GM12878 (cell line): ENCODE data around the gene FMNL3. TPM values are rescaled to one million over a fixed set of nuclear protein-coding genes. Genes with fewer than 3 reads are reported as not detected.

Experiments used
- ATAC-seq: fragments of 200-7000 bp; cut with Tn5 transposase; 3 replicates; pipeline ENCODE4 v1.9.1; 2020; ENCODE audit warnings: mild to moderate bottlenecking, moderate library complexity
- BruUV-seq: library from RNA; stranded (reverse); fragments of 400-500 nt; replicated peaks from 2 replicates; lab custom pipeline; 2021; lab: Mats Ljungman, UMichigan
- CTCF ChIA-PET: fragments of 300-600 bp; sonication (Branson Sonifier 250); formaldehyde crosslinking; extraction: SDS; loops from one replicate; lab custom pipeline; 2021; ENCODE audit warnings: inconsistent platforms; lab: Yijun Ruan, JAX
- POLR2A ChIA-PET: fragments of 350-600 bp; formaldehyde crosslinking; extraction: SDS; loops from one replicate; lab custom pipeline; 2021; ENCODE audit warnings: inconsistent platforms; lab: Charles Lee
- RAD21 ChIA-PET: fragments of 300-600 bp; sonication (Branson Sonifier 250); formaldehyde crosslinking; loops from one replicate; lab custom pipeline; 2023; ENCODE audit warnings: antibody characterized with exemption; ENCODE audit not compliant: unreplicated experiment; lab: Charles Lee
- SMC1A ChIA-PET: fragments of 300-600 bp; sonication (Branson Sonifier 250); formaldehyde crosslinking; loops from one replicate; lab custom pipeline; 2023; ENCODE audit not compliant: unreplicated experiment, uncharacterized antibody; lab: Charles Lee
- DNase-seq: peaks from one replicate; pipeline ENCODE4 v3.0.0-alpha.2; 2011; ENCODE audit warnings: low read depth, low spot score
- FAIRE-seq: peaks from 3 replicates; lab custom pipeline; 2011; peaks lifted over from hg19 to GRCh38; lab: Jason Lieb, UNC
- H2AFZ ChIP-seq: 2 replicates; pipeline ENCODE4 v1.6.0; 2011; ENCODE audit warnings: low read depth, low read length, control low read depth; ENCODE audit not compliant: control insufficient read depth
- H3K27ac ChIP-seq: 2 replicates; pipeline ENCODE4 v1.5.1; 2011; ENCODE audit warnings: control low read depth; ENCODE audit not compliant: control insufficient read depth, insufficient read depth
- H3K27me3 ChIP-seq, 2 experiments: replicated peaks in 1 of 2; 2 replicates each; pipeline versions ENCODE4 v1.6.0 to v1.6.1; 2011; ENCODE audit warnings: low read length in 1 of 2; ENCODE audit not compliant: control insufficient read depth in 2 of 2, insufficient read depth in 2 of 2
- H3K36me3 ChIP-seq, 2 experiments: 2 replicates each; pipeline ENCODE4 v1.5.1; 2011; ENCODE audit warnings: low read length in 1 of 2; ENCODE audit not compliant: control insufficient read depth in 2 of 2, insufficient read depth in 2 of 2
- H3K4me1 ChIP-seq: 2 replicates; pipeline ENCODE4 v1.6.1; 2011; ENCODE audit warnings: mild to moderate bottlenecking, low read length, moderate library complexity, mixed read lengths; ENCODE audit not compliant: control insufficient read depth, insufficient read depth
- H3K4me2 ChIP-seq: 2 replicates; pipeline ENCODE4 v1.6.0; 2011; ENCODE audit warnings: control low read depth; ENCODE audit not compliant: control insufficient read depth, insufficient read depth
- H3K4me3 ChIP-seq: fragments of 200-600 bp; sonication (generic); 2 replicates; pipeline ENCODE4 v1.5.1; 2016
- H3K79me2 ChIP-seq: 2 replicates; pipeline ENCODE4 v1.6.0; 2011; ENCODE audit warnings: low read length; ENCODE audit not compliant: control insufficient read depth, insufficient read depth
- H3K9ac ChIP-seq: 2 replicates; pipeline ENCODE4 v1.8.0; 2011; ENCODE audit warnings: low read length, control low read depth, mixed read lengths; ENCODE audit not compliant: control insufficient read depth, insufficient read depth
- H3K9me3 ChIP-seq: replicated peaks from 3 replicates; pipeline ENCODE4 v1.5.1; 2011; ENCODE audit warnings: mild to moderate bottlenecking, low read length; ENCODE audit not compliant: control insufficient read depth, insufficient read depth
- H4K20me1 ChIP-seq: 2 replicates; pipeline ENCODE4 v1.6.0; 2011; ENCODE audit not compliant: control insufficient read depth, insufficient read depth
- CBX5 ChIP-seq: sonication (generic); IDR thresholded peaks from 2 replicates; pipeline ENCODE4 v1.6.1; 2016; ENCODE audit warnings: low read depth, moderate library complexity, mild to moderate bottlenecking, inconsistent platforms
- ELK1 ChIP-seq: IDR thresholded peaks from 2 replicates; pipeline ENCODE4 v1.6.1; 2012; ENCODE audit warnings: low read depth, low read length, improper control_type of control experiment
- HDGF ChIP-seq: fragments of 450-650 bp; IDR thresholded peaks from 2 replicates; pipeline ENCODE4 v1.6.1; 2016; ENCODE audit warnings: antibody characterized with exemption
- IRF5 ChIP-seq: fragments of 450-650 bp; IDR thresholded peaks from 2 replicates; pipeline ENCODE4 v1.6.1; 2017; ENCODE audit warnings: borderline replicate concordance
- POLR2AphosphoS5 ChIP-seq: IDR thresholded peaks from 2 replicates; pipeline ENCODE4 v1.6.1; 2011; ENCODE audit warnings: mild to moderate bottlenecking, low read length, inconsistent platforms
- SUPT20H ChIP-seq: IDR thresholded peaks from 2 replicates; pipeline ENCODE4 v1.6.1; 2011; ENCODE audit warnings: low read depth, mild to moderate bottlenecking, low read length, moderate library complexity, borderline replicate concordance; ENCODE audit not compliant: control insufficient read depth
- TCF12 ChIP-seq: IDR thresholded peaks from 2 replicates; pipeline ENCODE4 v1.6.1; 2011; ENCODE audit warnings: low read depth, mild to moderate bottlenecking, low read length
- WGBS: methylation state at CpG from one replicate; pipeline ENCODE4 v1.1.6; 2016; ENCODE audit warnings: low lambda C conversion rate; ENCODE audit not compliant: insufficient replicate concordance, insufficient coverage; ENCODE audit errors: missing lambda C conversion rate; 5-methylcytosine and 5-hydroxymethylcytosine counted together
- in situ Hi-C: fragments of 300-500 bp; cut with MboI; formaldehyde crosslinking; loops from 9 replicates; pipeline ENCODE4 v1.14.3; 2018; ENCODE audit warnings: mixed read lengths
- intact Hi-C: fragments of 100-400 bp; cut with micrococcal nuclease; formaldehyde crosslinking; loops from one replicate; pipeline ENCODE4 v1.14.2; 2022; ENCODE audit not compliant: unreplicated experiment
- polyA plus RNA-seq, 11 experiments: library from polyadenylated mRNA; depleted of rRNA in 4 of 11; unstranded in 6 of 11; stranded (reverse) in 5 of 11; fragments of >200 nt; fragmentation: Nextera tagmentation in 4 of 11; fragmentation: Illumina TruSeq in 1 of 11; extraction: Ambion mirVana in 4 of 11; extraction: Trizol in 1 of 11; gene quantifications; 1 replicate in 1 of 11; 2 replicates in 10 of 11; pipeline versions ENCODE4 v1.2.1 to v1.2.3, GENCODE V29; 2011 to 2016; ENCODE audit warnings: inconsistent platforms in 2 of 11, missing spikeins in 2 of 11, low read depth in 1 of 11
- total RNA-seq, 4 experiments: library from RNA; depleted of rRNA in 3 of 4; stranded (reverse); fragments of >200 nt in 3 of 4; fragmentation: Illumina TruSeq in 1 of 4; extraction: Trizol in 1 of 4; gene quantifications; 2 replicates each; pipeline versions ENCODE4 v1.2.1 to v1.2.3, GENCODE V29; 2013 to 2021

FMNL3 gene
- total and polyA plus RNA-seq, 10 of the 15 experiments (the other 5 are each of a cell fraction or from before 2014, with no cell fraction given) = 3.0 to 64.9 (median 30.9) TPM

DNA sequence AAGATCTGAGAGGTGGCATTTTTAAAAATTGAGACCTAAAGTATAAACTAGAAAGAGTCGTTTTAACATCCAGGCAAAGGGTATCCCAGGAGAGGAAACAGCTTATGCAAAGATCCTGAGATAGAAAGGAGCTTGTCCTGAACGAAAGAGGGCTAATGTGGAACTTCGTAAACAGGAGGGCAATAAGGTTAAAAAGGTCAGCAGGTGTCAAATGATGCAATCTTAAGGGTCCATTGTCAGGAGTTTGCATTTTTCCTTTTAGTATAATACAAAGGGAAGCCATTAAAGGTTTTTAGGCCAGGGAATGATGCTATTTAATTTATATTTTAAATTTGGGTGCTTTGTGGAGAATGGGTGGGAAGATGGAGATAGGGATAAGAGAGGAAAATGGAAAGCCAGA lies 14.4 kb downstream of the FMNL3 start:
- no peak for TF ChIP-seq HDGF
- no peak for TF ChIP-seq TCF12
- no peak for TF ChIP-seq SUPT20H
- no peak for TF ChIP-seq ELK1
- TF ChIP-seq CBX5 = no peak
- TF ChIP-seq POLR2AphosphoS5 = no peak
- no peak for TF ChIP-seq IRF5
- H4K20me1 ChIP-seq = no peaks in the 10 kb centered on the region
- H3K4me2 ChIP-seq = no peak overlapping the region
- in situ Hi-C loops (no loop called here), intact Hi-C loops (no loop called here)
- H3K27me3 ChIP-seq = no peaks in the 10 kb centered on the region
- no peaks in the 10 kb centered on the region for H3K9me3 ChIP-seq
- no TSS peak for BruUV-seq
- H3K4me3 ChIP-seq = no peak overlapping the region
- no peak overlapping the region for H3K27ac ChIP-seq
- DNase-seq = no peak
- peaks cover 44% of the 10 kb centered on the region for H3K4me1 ChIP-seq
- H2AFZ ChIP-seq = no peak overlapping the region
- 92% methylated on average over 3 of the region's 3 CpGs for WGBS
- CTCF ChIA-PET = interaction anchor here (0.8 to 7.7 kb wide), 3 partner anchors 8 to 11 kb away, joined by 3 to 66 read pairs (median 4); no protein-coding TSS in a partner anchor
- SMC1A ChIA-PET = interaction anchor here (1.2 to 8.5 kb wide), 4 partner anchors 11 to 31 kb away, joined by 3 to 131 read pairs (median 80); no protein-coding TSS in a partner anchor
- H3K9ac ChIP-seq = no peak overlapping the region
- peaks cover 85% of the 10 kb centered on the region for H3K79me2 ChIP-seq
- RAD21 ChIA-PET = interaction anchor here (1.0 kb wide), 1 partner anchor 30 kb away, joined by 3 read pairs; no protein-coding TSS in a partner anchor
- FAIRE-seq = no peak
- H3K36me3 ChIP-seq = no peaks in the 10 kb centered on the region
- POLR2A ChIA-PET = interaction anchor here (0.9 to 7.9 kb wide), 4 partner anchors 11 to 31 kb away, joined by 3 to 86 read pairs (median 40); no protein-coding TSS in a partner anchor
- ATAC-seq = no peak
